Mesenchymal stem cell (in vitro differentiated cells and primary cell): ENCODE results near the gene CDK3.

Source experiments
- DNase-seq: peaks from one replicate; pipeline ENCODE4 v3.0.0-alpha.2; 2013
- H2AFZ ChIP-seq: one replicate; pipeline ENCODE4 v1.6.1; 2013; ENCODE audit warnings: low read depth, mild to moderate bottlenecking, control low read depth, inconsistent platforms, low read length, moderate library complexity
- H2AK5ac ChIP-seq: 2 replicates; pipeline ENCODE4 v1.6.1; 2013; ENCODE audit warnings: low read length, moderate library complexity, mild to moderate bottlenecking, inconsistent platforms; ENCODE audit not compliant: severe bottlenecking
- H2BK120ac ChIP-seq: one replicate; pipeline ENCODE4 v1.6.1; 2013; ENCODE audit warnings: low read depth, mild to moderate bottlenecking, inconsistent platforms, low read length, moderate library complexity
- H2BK12ac ChIP-seq, 2 experiments: one replicate each; pipeline ENCODE4 v1.6.1; 2013; ENCODE audit warnings: inconsistent platforms in 2 of 2, low read length in 2 of 2, mild to moderate bottlenecking in 2 of 2, moderate library complexity in 2 of 2, control low read depth in 1 of 2
- H2BK15ac ChIP-seq: one replicate; pipeline ENCODE4 v1.6.1; 2013; ENCODE audit warnings: mild to moderate bottlenecking, low read depth, inconsistent platforms; ENCODE audit not compliant: poor library complexity, severe bottlenecking
- H2BK5ac ChIP-seq: 2 replicates; pipeline ENCODE4 v1.6.1; 2013; ENCODE audit warnings: low read depth, mild to moderate bottlenecking, low read length, control low read depth, inconsistent platforms; ENCODE audit not compliant: poor library complexity, severe bottlenecking
- H3K14ac ChIP-seq, 2 experiments: one replicate each; pipeline ENCODE4 v1.6.1; 2013; ENCODE audit warnings: inconsistent platforms in 2 of 2, low read length in 2 of 2, control low read depth in 1 of 2, mild to moderate bottlenecking in 1 of 2, moderate library complexity in 1 of 2
- H3K18ac ChIP-seq, 2 experiments: one replicate each; pipeline ENCODE4 v1.6.1; 2013; ENCODE audit warnings: inconsistent platforms in 2 of 2, low read length in 2 of 2, control low read depth in 1 of 2, low read depth in 1 of 2, mild to moderate bottlenecking in 1 of 2
- H3K23ac ChIP-seq, 2 experiments: one replicate each; pipeline ENCODE4 v1.6.1; 2013; ENCODE audit warnings: inconsistent platforms in 2 of 2, low read length in 2 of 2, mild to moderate bottlenecking in 2 of 2, moderate library complexity in 2 of 2, control low read depth in 1 of 2
- H3K27ac ChIP-seq: 2 replicates; pipeline ENCODE4 v1.5.1; 2013; ENCODE audit warnings: mild to moderate bottlenecking, moderate library complexity, low read length, control low read depth, inconsistent platforms; ENCODE audit not compliant: poor library complexity, severe bottlenecking
- H3K27me3 ChIP-seq, 2 experiments: 2 replicates each; pipeline versions ENCODE4 v1.6.1 to v1.7.0; 2013; ENCODE audit warnings: low read length in 2 of 2, mild to moderate bottlenecking in 2 of 2, moderate library complexity in 2 of 2, control low read depth in 1 of 2, inconsistent platforms in 1 of 2; ENCODE audit not compliant: control insufficient read depth in 1 of 2, insufficient read depth in 1 of 2
- H3K36me3 ChIP-seq, 2 experiments: 2 replicates each; pipeline versions ENCODE4 v1.6.1 to v1.7.0; 2013; ENCODE audit warnings: low read length in 2 of 2, control low read depth in 1 of 2, inconsistent platforms in 1 of 2, low read depth in 1 of 2, mild to moderate bottlenecking in 1 of 2; ENCODE audit not compliant: insufficient read depth in 2 of 2, control insufficient read depth in 1 of 2
- H3K4ac ChIP-seq, 2 experiments: one replicate each; pipeline ENCODE4 v1.6.1; 2013; ENCODE audit warnings: inconsistent platforms in 2 of 2, low read length in 2 of 2, mild to moderate bottlenecking in 2 of 2, moderate library complexity in 2 of 2, control low read depth in 1 of 2, low read depth in 1 of 2
- H3K4me1 ChIP-seq: 2 replicates; pipeline ENCODE4 v1.6.1; 2013; ENCODE audit warnings: low read depth, low read length, control low read depth; ENCODE audit not compliant: control insufficient read depth, insufficient read depth
- H3K4me2 ChIP-seq: 2 replicates; pipeline ENCODE4 v1.6.1; 2013; ENCODE audit warnings: low read length, mild to moderate bottlenecking, inconsistent platforms; ENCODE audit not compliant: poor library complexity, severe bottlenecking
- H3K4me3 ChIP-seq, 2 experiments: 2 replicates each; pipeline versions ENCODE4 v1.5.1 to v1.7.0; 2013; ENCODE audit warnings: low read length in 2 of 2, mild to moderate bottlenecking in 2 of 2, control low read depth in 1 of 2, low read depth in 1 of 2; ENCODE audit not compliant: insufficient read depth in 1 of 2
- H3K79me1 ChIP-seq: replicated peaks from 2 replicates; pipeline ENCODE4 v1.6.1; 2013; ENCODE audit warnings: mild to moderate bottlenecking, control low read depth, low read length, inconsistent platforms; ENCODE audit not compliant: poor library complexity, severe bottlenecking
- H3K9ac ChIP-seq: 2 replicates; pipeline ENCODE4 v1.7.0; 2013; ENCODE audit warnings: mild to moderate bottlenecking, low read length, moderate library complexity
- H3K9me3 ChIP-seq: 2 replicates; pipeline ENCODE4 v1.7.0; 2013; ENCODE audit warnings: mild to moderate bottlenecking, low read length; ENCODE audit not compliant: control insufficient read depth
- H4K8ac ChIP-seq: one replicate; pipeline ENCODE4 v1.6.1; 2013; ENCODE audit warnings: inconsistent platforms, mild to moderate bottlenecking, low read length, moderate library complexity
- H4K91ac ChIP-seq: one replicate; pipeline ENCODE4 v1.6.1; 2013; ENCODE audit warnings: mild to moderate bottlenecking, low read length, inconsistent platforms
- WGBS: methylation state at CpG from one replicate; pipeline ENCODE4 v1.1.7; 2013; ENCODE audit warnings: mixed read lengths; 5-methylcytosine and 5-hydroxymethylcytosine counted together

The CDK3 gene

GRCh38 chr17:76049239-76049638 lies 48.6 kb downstream of the CDK3 start:
- Histone ChIP-seq H3K14ac (no peak overlapping the region), H3K4me2 (no peak overlapping the region), H2AK5ac (peak overlapping the region; percentile 50), H3K9me3 (peaks cover 3% of the 10 kb centered on the region), H2BK12ac (no peak overlapping the region), H2BK120ac (no peak overlapping the region), H4K8ac (no peak overlapping the region), H3K27ac (peak overlapping the region; percentile 96), H3K9ac (no peak overlapping the region), H2AFZ (no peak overlapping the region), H2BK5ac (no peak overlapping the region), H3K4ac (no peak overlapping the region), H3K79me1 (peaks cover 21% of the 10 kb centered on the region), H3K4me3 (no peak overlapping the region), H3K36me3 (peaks cover 54 to 91% of the 10 kb centered on the region in 2 experiments), H4K91ac (no peak overlapping the region), H3K18ac (no peak overlapping the region), H3K23ac (no peak overlapping the region), H3K27me3 (no peaks in the 10 kb centered on the region), H3K4me1 (peaks cover 33% of the 10 kb centered on the region), H2BK15ac (no peak overlapping the region)
- no peak for DNase-seq
- 90% methylated on average over 2 of the region's 3 CpGs for WGBS

GRCh38 chr17:76049836-76050537 lies 49.3 kb downstream of the CDK3 start:
- no peak overlapping the region for H2AFZ ChIP-seq
- H2BK12ac ChIP-seq: no peak overlapping the region
- H3K18ac ChIP-seq: no peak overlapping the region
- peaks cover 31% of the 10 kb centered on the region for H3K4me1 ChIP-seq
- H2BK5ac ChIP-seq: peak overlapping the region; percentile 92
- H3K4me2 ChIP-seq: no peak overlapping the region
- peaks cover 49 to 90% of the 10 kb centered on the region in 2 experiments for H3K36me3 ChIP-seq
- peak overlapping the region; percentile 98 for H3K27ac ChIP-seq
- H3K23ac ChIP-seq: no peak overlapping the region
- 96% methylated on average over 15 of the region's 15 CpGs for WGBS
- DNase-seq: no peak
- H2BK15ac ChIP-seq: no peak overlapping the region
- no peak overlapping the region for H2BK120ac ChIP-seq
- no peak overlapping the region for H3K14ac ChIP-seq
- no peak overlapping the region for H4K91ac ChIP-seq
- no peak overlapping the region for H3K4me3 ChIP-seq
- H2AK5ac ChIP-seq: peak overlapping the region; percentile 98
- no peak overlapping the region for H3K4ac ChIP-seq
- peaks cover 15% of the 10 kb centered on the region for H3K79me1 ChIP-seq
- peaks cover 3% of the 10 kb centered on the region for H3K9me3 ChIP-seq
- no peak overlapping the region for H4K8ac ChIP-seq
- no peaks in the 10 kb centered on the region for H3K27me3 ChIP-seq
- H3K9ac ChIP-seq: no peak overlapping the region

GRCh38 chr17:76050538-76051467 lies 50.1 kb downstream of the CDK3 start:
- WGBS: 98% methylated on average over 7 of the region's 11 CpGs
- H3K4me1 ChIP-seq: peaks cover 30% of the 10 kb centered on the region
- H2BK15ac ChIP-seq: no peak overlapping the region
- H3K4ac ChIP-seq: no peak overlapping the region
- peaks cover 47 to 88% of the 10 kb centered on the region in 2 experiments for H3K36me3 ChIP-seq
- no peak overlapping the region for H3K9ac ChIP-seq
- no peak overlapping the region for H2BK12ac ChIP-seq
- H4K8ac ChIP-seq: no peak overlapping the region
- H3K9me3 ChIP-seq: peaks cover 3% of the 10 kb centered on the region
- H2BK120ac ChIP-seq: no peak overlapping the region
- H3K14ac ChIP-seq: no peak overlapping the region
- no peaks in the 10 kb centered on the region for H3K27me3 ChIP-seq
- no peak overlapping the region for H3K4me3 ChIP-seq
- H4K91ac ChIP-seq: no peak overlapping the region
- H3K18ac ChIP-seq: no peak overlapping the region
- H2AFZ ChIP-seq: no peak overlapping the region
- H3K23ac ChIP-seq: no peak overlapping the region
- DNase-seq: no peak
- peaks cover 16% of the 10 kb centered on the region for H3K79me1 ChIP-seq
- H3K4me2 ChIP-seq: peak overlapping the region; percentile 24
- peak overlapping the region; percentile 98 for H2AK5ac ChIP-seq
- H3K27ac ChIP-seq: peak overlapping the region; percentile 98
- H2BK5ac ChIP-seq: peak overlapping the region; percentile 92

GRCh38 chr17:76051561-76051960 lies 50.9 kb downstream of the CDK3 start:
- Histone ChIP-seq H3K27ac (peak overlapping the region; percentile 98), H2BK120ac (no peak overlapping the region), H3K9ac (no peak overlapping the region), H3K4me1 (peaks cover 30% of the 10 kb centered on the region), H3K23ac (no peak overlapping the region), H4K91ac (no peak overlapping the region), H3K4me3 (no peak overlapping the region), H3K4ac (no peak overlapping the region), H3K18ac (no peak overlapping the region), H2AFZ (no peak overlapping the region), H2BK12ac (no peak overlapping the region), H4K8ac (no peak overlapping the region), H3K79me1 (peaks cover 10% of the 10 kb centered on the region), H3K36me3 (peaks cover 43 to 88% of the 10 kb centered on the region in 2 experiments), H3K14ac (no peak overlapping the region), H2AK5ac (no peak overlapping the region), H2BK5ac (peak overlapping the region; percentile 90), H3K27me3 (no peaks in the 10 kb centered on the region), H3K9me3 (peaks cover 3% of the 10 kb centered on the region), H3K4me2 (no peak overlapping the region), H2BK15ac (no peak overlapping the region)
- 92% methylated on average over 2 of the region's 6 CpGs for WGBS
- no peak for DNase-seq
